Measurements from ENCODE around the gene DHRSX. TPM values are rescaled to one million over a fixed set of nuclear protein-coding genes. Genes with fewer than 3 reads are reported as not detected.

The DHRSX gene
- total and polyA plus RNA-seq, 7 donors: 5.6 to 19.3 (median 9.6) TPM

GRCh38 chrX:2446815-2447214 is 54.0 kb downstream of the DHRSX start:
- DNase-seq: no peak
- ATAC-seq: no peak

GRCh38 chrX:2445662-2446623 is 54.8 kb downstream of the DHRSX start:
- intact Hi-C loops (cut with DNase I): no loop called here
- 91 to 92% (median 92%) methylated on average over 31 of the region's 31 CpGs for WGBS, 3 donors
- Histone ChIP-seq H3K27me3 (ENCODE audit: insufficient read depth in 3 of 3, low read length in 2 of 3) (no peaks in the 10 kb centered on the region), H3K27ac (no peak overlapping the region), H3K4me3 (no peak overlapping the region), H3K4me1 (no peaks in the 10 kb centered on the region), H3K36me3 (ENCODE audit: insufficient read depth in 1 of 2, low read depth in 1 of 2) (peaks cover 0 to 2% of the 10 kb centered on the region in 2 donors), H3K9me3 (no peaks in the 10 kb centered on the region)
- TF ChIP-seq CTCF (IDR thresholded peaks at IDR 0.05): no peak
- DNase-seq (no peak), ATAC-seq (no peak)

More at GRCh38 chrX:2446815-2447214, 54.0 kb downstream of the DHRSX start:
- Histone ChIP-seq H3K36me3 (ENCODE audit: insufficient read depth in 1 of 2, low read depth in 1 of 2) (no peaks in the 10 kb centered on the region), H3K9me3 (no peaks in the 10 kb centered on the region), H3K27ac (no peak overlapping the region), H3K4me3 (no peak overlapping the region), H3K27me3 (ENCODE audit: insufficient read depth in 3 of 3, low read length in 2 of 3) (no peaks in the 10 kb centered on the region), H3K4me1 (no peaks in the 10 kb centered on the region)
- 97% methylated on average over 14 of the region's 14 CpGs for WGBS, 3 donors
- intact Hi-C loops (cut with DNase I): no loop called here
- TF ChIP-seq CTCF (IDR thresholded peaks at IDR 0.05): no peak

- TF ChIP-seq CTCF (IDR thresholded peaks at IDR 0.05): no peak
- no peak for ATAC-seq
Observed at GRCh38 chrX:2442694-2443093, 58.1 kb downstream of the DHRSX start.

GRCh38 chrX:2441466-2441865 is 59.3 kb downstream of the DHRSX start:
- intact Hi-C loops (cut with DNase I): no loop called here
- peaks cover 4 to 5% of the 10 kb centered on the region in 2 donors for H3K36me3 ChIP-seq (ENCODE audit: insufficient read depth in 1 of 2, low read depth in 1 of 2)
- ATAC-seq (no peak), DNase-seq (no peak)
- H3K4me3 ChIP-seq: no peak overlapping the region
- no peaks in the 10 kb centered on the region for H3K4me1 ChIP-seq
- no peaks in the 10 kb centered on the region for H3K27me3 ChIP-seq (ENCODE audit: insufficient read depth in 3 of 3, low read length in 2 of 3)
- H3K9me3 ChIP-seq: no peaks in the 10 kb centered on the region
- no peak for TF ChIP-seq CTCF (IDR thresholded peaks at IDR 0.05)
- H3K27ac ChIP-seq: no peak overlapping the region
- WGBS, 3 donors: 96 to 98% (median 97%) methylated on average over 5 of the region's 5 CpGs

More at GRCh38 chrX:2442694-2443093, 58.1 kb downstream of the DHRSX start:
- H3K27me3 ChIP-seq (ENCODE audit: insufficient read depth in 3 of 3, low read length in 2 of 3): no peaks in the 10 kb centered on the region
- H3K4me3 ChIP-seq: no peak overlapping the region
- no peak for DNase-seq
- no peak overlapping the region for H3K27ac ChIP-seq
- H3K4me1 ChIP-seq: no peaks in the 10 kb centered on the region
- WGBS, 3 donors: 79 to 80% (median 80%) methylated on average over 7 of the region's 7 CpGs
- H3K9me3 ChIP-seq: no peaks in the 10 kb centered on the region
- intact Hi-C loops (cut with DNase I): no loop called here
- H3K36me3 ChIP-seq (ENCODE audit: insufficient read depth in 1 of 2, low read depth in 1 of 2): peaks cover 4 to 5% of the 10 kb centered on the region in 2 donors

Data from psoas muscle (tissue), 8 donors.